PC-9 (cell line): Measurements from ENCODE around the gene VOPP1. TPM values are rescaled to one million over a fixed set of nuclear protein-coding genes. Genes with fewer than 3 reads are reported as not detected.
A peak's percentile ranks its signal among the peaks of the same experiment; 100 is the strongest.
"Not testable (repeated sequence)": the region's sequence is repeated elsewhere in the genome, so short reads cannot be mapped to it uniquely, and the experiment has no call there.

ENCODE experiments used
- Bru-seq: library from RNA; stranded (reverse); fragments of 400-500 nt; gene quantifications from one replicate; lab custom pipeline; 2021; lab: Mats Ljungman, UMichigan
- BruChase-seq, 2 experiments: library from RNA; stranded (reverse); fragments of 400-500 nt; gene quantifications; one replicate each; lab custom pipeline; 2021; lab: Mats Ljungman, UMichigan
- BruUV-seq: library from RNA; stranded (reverse); fragments of 400-500 nt; replicated peaks from 2 replicates; lab custom pipeline; 2021; lab: Mats Ljungman, UMichigan
- CTCF ChIA-PET: fragments of 300-600 bp; sonication (Branson Sonifier 250); formaldehyde crosslinking; loops from one replicate; lab custom pipeline; 2022; ENCODE audit warnings: antibody characterized with exemption; lab: Charles Lee
- POLR2A ChIA-PET: fragments of 300-600 bp; sonication (Branson Sonifier 250); formaldehyde crosslinking; loops from one replicate; lab custom pipeline; 2022; ENCODE audit warnings: antibody characterized with exemption; ENCODE audit not compliant: unreplicated experiment; lab: Charles Lee
- DNase-seq, 2 experiments: peaks; one replicate each; pipeline versions ENCODE4 v3.0.0 to v3.0.0-alpha.2; 2015 to 2022; ENCODE audit warnings: mixed read lengths in 1 of 2
- H2AFZ ChIP-seq: fragments of 200-600 bp; sonication (generic); 2 replicates; pipeline ENCODE4 v1.8.1; 2017; ENCODE audit warnings: antibody characterized with exemption
- H3F3A ChIP-seq: fragments of 200-600 bp; sonication (generic); 2 replicates; pipeline ENCODE4 v1.8.1; 2017; ENCODE audit warnings: antibody characterized with exemption, mild to moderate bottlenecking, low read depth; ENCODE audit not compliant: insufficient read depth
- H3K27ac ChIP-seq: fragments of 200-600 bp; sonication (generic); 2 replicates; pipeline ENCODE4 v1.6.1; 2016; ENCODE audit warnings: mixed run types
- H3K27me3 ChIP-seq: fragments of 200-600 bp; sonication (generic); 2 replicates; pipeline ENCODE4 v1.6.1; 2016; ENCODE audit warnings: low read depth, mixed run types; ENCODE audit not compliant: insufficient read depth
- H3K36me3 ChIP-seq: fragments of 200-600 bp; sonication (generic); 2 replicates; pipeline ENCODE4 v1.6.1; 2016; ENCODE audit warnings: low read depth, mixed run types
- H3K4me1 ChIP-seq: fragments of 200-600 bp; sonication (generic); replicated peaks from 2 replicates; pipeline ENCODE4 v1.6.1; 2016; ENCODE audit warnings: mixed run types; ENCODE audit not compliant: insufficient read depth
- H3K4me2 ChIP-seq: fragments of 200-600 bp; sonication (generic); 2 replicates; pipeline ENCODE4 v1.6.1; 2017; ENCODE audit warnings: mixed run types
- H3K4me3 ChIP-seq: fragments of 200-600 bp; sonication (generic); 2 replicates; pipeline ENCODE4 v1.6.1; 2016; ENCODE audit warnings: mixed run types
- H3K79me2 ChIP-seq: fragments of 200-600 bp; sonication (generic); 2 replicates; pipeline ENCODE4 v1.6.1; 2017; ENCODE audit warnings: low read depth, mixed run types
- H3K9me2 ChIP-seq: fragments of 200-600 bp; sonication (generic); 2 replicates; pipeline ENCODE4 v1.8.1; 2017; ENCODE audit warnings: mild to moderate bottlenecking; ENCODE audit not compliant: insufficient read depth
- H3K9me3 ChIP-seq: fragments of 200-600 bp; sonication (generic); 2 replicates; pipeline ENCODE4 v1.8.1; 2016; ENCODE audit warnings: low read depth; ENCODE audit not compliant: insufficient read depth
- H4K20me1 ChIP-seq: fragments of 200-600 bp; sonication (generic); 2 replicates; pipeline ENCODE4 v1.8.1; 2017; ENCODE audit not compliant: insufficient read depth
- CTCF ChIP-seq: fragments of 200-600 bp; sonication (generic); conservative IDR thresholded peaks from 2 replicates; pipeline ENCODE4 v1.6.1; 2017; ENCODE audit warnings: mixed run types, antibody characterized with exemption, mild to moderate bottlenecking, moderate library complexity
- EZH2 ChIP-seq: fragments of 200-600 bp; sonication (generic); IDR thresholded peaks from 2 replicates; pipeline ENCODE4 v1.8.0; 2017; ENCODE audit warnings: antibody characterized with exemption, low read depth
- intact Hi-C: fragments of 100-400 bp; cut with micrococcal nuclease; formaldehyde crosslinking; loops from one replicate; pipeline ENCODE4 v1.10.0; 2022; ENCODE audit not compliant: unreplicated experiment
- long read RNA-seq: library from polyadenylated mRNA; stranded (forward); transcript quantifications from one replicate; pipeline ENCODE4 v2.0.0, GENCODE V29; 2022
- total RNA-seq: library from RNA; stranded (reverse); gene quantifications from 2 replicates; pipeline ENCODE4 v1.2.3, GENCODE V29; 2021

The VOPP1 gene
- total RNA-seq: 200 and 207 TPM in 2 replicates
- percentile 95 among the genes with signal in this experiment for Bru-seq, nascent RNA
- percentile 95 among the genes with signal in this experiment for BruChase-seq, experiment 1, labeled RNA remaining after a 2-hour chase
- BruChase-seq, experiment 2, labeled RNA remaining after a 6-hour chase: percentile 90 among the genes with signal in this experiment
- long read RNA-seq, transcript VOPP1-201 (5 exons, 2,962 nt): major isoform, 341 of 434 reads
- long read RNA-seq, partial matches to known transcripts: 3 of 434 reads
- long read RNA-seq, other reads (novel, unspliced or antisense): 85 of 434 reads

- H3K4me3 ChIP-seq: peak within 1 kb of the TSS; percentile 91
- peak within 1 kb of the TSS; percentile 97 for H2AFZ ChIP-seq
- peak; percentile 59 to 84 for DNase-seq
- H3K4me1 ChIP-seq: peaks cover 49% of the 10 kb centered on the region
- peaks cover 49% of the 10 kb centered on the region for H3K79me2 ChIP-seq
- H3K9me2 ChIP-seq: no peaks in the 10 kb centered on the region
- 0 out of 2 replicates have a peak, but pooled peaks cover 12% of the 10 kb centered on the region for H4K20me1 ChIP-seq
- H3K27ac ChIP-seq: peak within 1 kb of the TSS; percentile 80
- H3K9me3 ChIP-seq: no peaks in the 10 kb centered on the region
- H3K36me3 ChIP-seq: peaks cover 4% of the 10 kb centered on the region; the same call in 1 of the 2 replicates
- peak within 1 kb of the TSS; percentile 90 for H3K4me2 ChIP-seq
- ChIA-PET CTCF (interaction anchor here (0.7 to 1.1 kb wide), 5 partner anchors 9 to 305 kb away, joined by 3 to 6 read pairs (median 4); no protein-coding TSS in a partner anchor), POLR2A (interaction anchor here (0.6 to 1.1 kb wide), 4 partner anchors 17 to 365 kb away, joined by 4 to 7 read pairs (median 5); no protein-coding TSS in a partner anchor)
- H3K27me3 ChIP-seq: no peaks in the 10 kb centered on the region
- no peak for TF ChIP-seq EZH2
- TF ChIP-seq CTCF: no peak
- BruUV-seq: TSS peak; percentile 52
- peaks cover 21% of the 10 kb centered on the region for H3F3A ChIP-seq
- intact Hi-C loops: loop anchor here (10.0 kb wide), 1 partner anchor 138 kb away; no protein-coding TSS in a partner anchor
Measured at GRCh38 chr7:55572378-55573233, at the start of gene VOPP1. Gene VOPP1 (minus strand): TSS chr7:55572502. CDS start chr7:55572324, 178 bp downstream.

- no peak for TF ChIP-seq EZH2
- TF ChIP-seq CTCF: no peak
- intact Hi-C loops: no loop called here
- H3K4me3 ChIP-seq: no peak overlapping the region
- no peaks in the 10 kb centered on the region for H3F3A ChIP-seq
- ChIA-PET POLR2A (no interaction called here), CTCF (no interaction called here)
- H3K4me1 ChIP-seq: no peaks in the 10 kb centered on the region
- no TSS peak for BruUV-seq
- 0 out of 2 replicates have a peak, but pooled peaks cover 5% of the 10 kb centered on the region for H3K9me2 ChIP-seq
- no peak overlapping the region for H3K27ac ChIP-seq
- no peak overlapping the region for H2AFZ ChIP-seq
- DNase-seq: no peak
- H3K79me2 ChIP-seq: no peaks in the 10 kb centered on the region
- H3K36me3 ChIP-seq: no peaks in the 10 kb centered on the region
- H3K9me3 ChIP-seq: peaks cover 29% of the 10 kb centered on the region
- H3K4me2 ChIP-seq: no peak overlapping the region
- H3K27me3 ChIP-seq: peaks cover 43% of the 10 kb centered on the region
- H4K20me1 ChIP-seq: no peaks in the 10 kb centered on the region
Measured at GRCh38 chr7:55618913-55619312, 46.6 kb upstream of the VOPP1 start.

- H3F3A ChIP-seq, POLR2A ChIA-PET, H3K4me2 ChIP-seq, H3K79me2 ChIP-seq, H3K4me1 ChIP-seq, CTCF ChIA-PET, intact Hi-C loops, H4K20me1 ChIP-seq, H3K36me3 ChIP-seq, H2AFZ ChIP-seq, H3K27ac ChIP-seq, H3K9me2 ChIP-seq, DNase-seq, H3K4me3 ChIP-seq, BruUV-seq: not testable (repeated sequence)
- H3K27me3 ChIP-seq: peaks cover 10% of the 10 kb centered on the region; the same call in 1 of the 2 replicates
- H3K9me3 ChIP-seq: peaks cover 21% of the 10 kb centered on the region
Measured at GRCh38 chr7:55614365-55615064, 42.2 kb upstream of the VOPP1 start.

- H3K4me2 ChIP-seq, H3K27me3 ChIP-seq, H3K9me2 ChIP-seq, H3K36me3 ChIP-seq, BruUV-seq, H2AFZ ChIP-seq, H3K27ac ChIP-seq, H3K4me1 ChIP-seq, H3K79me2 ChIP-seq, H3K4me3 ChIP-seq, CTCF ChIA-PET, H4K20me1 ChIP-seq, DNase-seq, H3K9me3 ChIP-seq, POLR2A ChIA-PET, H3F3A ChIP-seq, intact Hi-C loops: not testable (repeated sequence)
Measured at GRCh38 chr7:55609726-55610125, 37.4 kb upstream of the VOPP1 start.

GRCh38 chr7:55605661-55606060 lies 33.4 kb upstream of the VOPP1 start:
- H3K27me3 ChIP-seq, H3K79me2 ChIP-seq, H3K4me1 ChIP-seq, H3K9me2 ChIP-seq, intact Hi-C loops, BruUV-seq, CTCF ChIA-PET, H3F3A ChIP-seq, H3K9me3 ChIP-seq, H3K4me3 ChIP-seq, H3K27ac ChIP-seq, DNase-seq, H2AFZ ChIP-seq, POLR2A ChIA-PET, H3K36me3 ChIP-seq, H4K20me1 ChIP-seq, H3K4me2 ChIP-seq: not testable (repeated sequence)
